Activated T-cell treated with anti-CD3 and anti-CD28 coated beads, Interleukin-2, amount 50 U/mL, for 1 hour (primary cell): ENCODE measurements around the gene MB.

Source experiments
- DNase-seq: peaks from one replicate; pipeline ENCODE4 v3.0.0-alpha.2; 2020

Gene MB

GRCh38 chr22:35593071-35593890 lies 23.8 kb downstream of the MB start:
- DNase-seq = no peak

DNA sequence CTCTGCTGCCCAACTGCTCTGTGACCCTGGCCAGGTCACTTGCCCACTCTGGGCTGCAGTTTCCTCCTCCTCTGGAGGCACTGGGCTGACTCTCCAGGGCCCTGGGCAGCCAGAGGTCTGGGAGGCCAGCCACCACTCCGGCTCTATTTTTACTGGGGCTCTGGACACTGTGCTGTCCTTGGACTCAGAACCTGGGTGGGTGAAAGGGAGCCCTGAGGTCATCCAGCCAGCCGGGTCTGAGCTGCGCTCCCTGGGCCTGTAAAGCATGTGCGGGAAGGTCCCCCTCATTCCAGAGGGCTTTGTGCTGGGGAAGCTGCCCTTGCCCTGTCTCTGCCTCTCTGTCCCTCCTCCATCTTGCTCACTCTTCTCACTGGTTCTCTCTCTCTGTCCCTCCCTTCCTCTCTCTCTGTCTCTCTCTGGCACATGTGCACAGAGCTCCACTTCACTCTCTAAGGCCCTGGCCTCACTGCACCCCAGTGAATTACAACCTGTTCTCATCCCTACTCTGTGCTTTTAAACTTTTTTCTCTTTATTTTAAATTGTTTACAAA lies 24.6 kb downstream of the MB start:
- no peak for DNase-seq

- no peak for DNase-seq
Observed at GRCh38 chr22:35591714-35592417, 25.3 kb downstream of the MB start.

GRCh38 chr22:35590634-35591295 lies 26.4 kb downstream of the MB start:
- DNase-seq = no peak

- no peak for DNase-seq
Observed at GRCh38 chr22:35589756-35590093, 27.4 kb downstream of the MB start.

GRCh38 chr22:35589071-35589755 lies 27.9 kb downstream of the MB start:
- DNase-seq = no peak

- no peak for DNase-seq
Observed at GRCh38 chr22:35587896-35588295, 29.2 kb downstream of the MB start.

DNA sequence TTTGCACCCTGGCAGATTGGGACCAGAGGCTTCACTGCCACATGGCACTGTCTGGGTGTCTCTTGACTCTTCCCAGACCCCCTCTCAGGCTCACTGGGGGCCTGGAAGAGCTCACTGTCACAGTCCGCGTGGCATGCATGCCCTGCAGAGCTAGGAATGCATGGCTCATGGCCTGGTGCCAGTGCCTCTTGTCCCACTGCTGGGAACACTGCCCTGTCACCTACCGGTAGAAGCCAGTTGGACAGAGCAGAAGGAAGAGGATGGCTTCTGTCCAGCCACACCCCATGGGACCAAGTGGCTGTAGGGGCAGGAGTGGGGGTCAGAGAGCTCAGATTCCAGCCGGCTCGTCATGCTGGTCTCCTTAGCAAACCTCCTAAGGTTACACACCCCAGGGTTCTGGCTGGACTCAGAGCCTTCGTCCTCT lies 29.7 kb downstream of the MB start:
- no peak for DNase-seq

DNA sequence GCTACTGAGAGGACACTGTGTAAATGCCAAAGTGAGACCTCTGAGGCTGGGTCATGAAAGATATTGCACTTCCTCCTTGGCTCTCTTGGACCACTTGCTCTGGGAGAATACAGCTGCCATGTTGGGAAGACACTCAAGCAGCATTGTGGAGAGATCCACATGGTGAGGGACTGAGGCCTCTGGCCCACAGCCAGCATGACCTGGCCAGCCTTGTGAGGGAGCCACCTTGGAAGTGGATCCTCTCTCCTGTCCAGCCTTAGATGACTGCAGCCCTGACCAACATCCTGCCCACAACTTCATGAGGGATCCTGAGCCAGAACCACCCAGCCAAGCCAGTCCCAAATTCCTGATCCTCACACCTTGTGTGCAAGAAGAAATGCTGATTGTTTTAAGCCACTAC lies 30.4 kb downstream of the MB start:
- DNase-seq = no peak

- DNase-seq = peak; percentile 64
Observed at GRCh38 chr22:35582861-35583670, 34.1 kb downstream of the MB start.

GRCh38 chr22:35582218-35582860 lies 34.8 kb downstream of the MB start:
- DNase-seq = no peak

GRCh38 chr22:35581023-35581413 lies 36.1 kb downstream of the MB start:
- no peak for DNase-seq

- no peak for DNase-seq
Observed at GRCh38 chr22:35580351-35581022, 36.6 kb downstream of the MB start.

DNA sequence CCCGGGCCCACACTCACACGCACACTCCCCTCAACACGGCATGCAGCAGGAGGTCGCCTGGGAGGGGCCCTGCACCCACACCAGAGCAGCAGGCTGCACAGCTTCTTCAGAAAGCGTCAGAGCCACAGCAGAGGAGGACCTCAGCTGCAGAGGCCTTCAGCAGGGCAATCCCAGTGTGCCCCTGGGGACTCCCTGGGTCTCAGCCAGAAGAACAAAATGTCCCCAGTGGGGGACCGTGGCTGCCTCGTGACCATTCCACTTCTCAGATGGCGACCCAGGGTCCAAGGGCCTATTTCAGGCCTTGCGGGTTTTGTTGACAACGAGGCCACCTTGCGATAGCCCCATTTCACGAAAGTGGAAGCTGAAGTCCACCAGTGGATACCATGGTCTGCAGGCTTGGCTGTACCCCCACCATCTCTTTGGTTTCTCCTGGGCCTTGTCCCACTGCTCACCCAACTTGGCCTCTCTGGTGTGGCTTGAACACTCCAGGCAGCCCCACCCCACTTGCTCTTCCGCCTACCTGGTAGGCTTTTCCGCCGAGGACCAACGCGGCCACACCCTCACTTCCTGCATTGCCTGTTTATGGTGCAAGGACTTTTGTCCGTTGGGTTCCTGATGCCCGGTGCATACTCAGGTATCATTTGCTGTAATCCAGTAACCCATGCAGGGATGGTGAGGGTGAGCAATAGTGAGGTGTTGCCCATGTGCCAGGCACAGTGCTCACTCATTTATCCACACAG lies 38.1 kb downstream of the MB start:
- DNase-seq = no peak

- DNase-seq = no peak
Observed at GRCh38 chr22:35577799-35578659, 39.1 kb downstream of the MB start.

DNA sequence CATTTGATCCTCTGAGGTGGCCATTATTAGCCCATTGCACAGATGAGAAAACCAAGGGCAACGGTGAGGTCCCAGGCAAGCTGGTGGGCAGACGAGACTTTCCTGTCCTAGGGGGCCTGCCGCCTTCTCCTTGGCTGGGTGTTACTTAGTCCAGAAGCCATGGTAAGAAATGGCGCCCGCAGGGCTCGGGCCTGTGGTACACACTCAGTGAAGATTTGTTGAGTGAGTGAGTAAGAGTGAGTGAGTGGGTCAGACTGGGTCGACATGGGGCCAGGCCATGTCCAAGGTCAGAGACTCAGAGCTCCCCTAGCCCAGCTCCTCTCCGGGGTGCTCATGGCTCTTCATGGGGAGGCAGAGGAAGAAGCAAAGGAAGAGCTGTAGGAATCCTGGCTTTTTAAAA lies 40.5 kb downstream of the MB start:
- no peak for DNase-seq

- DNase-seq = no peak
Observed at GRCh38 chr22:35575116-35575748, 41.9 kb downstream of the MB start.

- no peak for DNase-seq
Observed at GRCh38 chr22:35572556-35572955, 44.6 kb downstream of the MB start.

DNA sequence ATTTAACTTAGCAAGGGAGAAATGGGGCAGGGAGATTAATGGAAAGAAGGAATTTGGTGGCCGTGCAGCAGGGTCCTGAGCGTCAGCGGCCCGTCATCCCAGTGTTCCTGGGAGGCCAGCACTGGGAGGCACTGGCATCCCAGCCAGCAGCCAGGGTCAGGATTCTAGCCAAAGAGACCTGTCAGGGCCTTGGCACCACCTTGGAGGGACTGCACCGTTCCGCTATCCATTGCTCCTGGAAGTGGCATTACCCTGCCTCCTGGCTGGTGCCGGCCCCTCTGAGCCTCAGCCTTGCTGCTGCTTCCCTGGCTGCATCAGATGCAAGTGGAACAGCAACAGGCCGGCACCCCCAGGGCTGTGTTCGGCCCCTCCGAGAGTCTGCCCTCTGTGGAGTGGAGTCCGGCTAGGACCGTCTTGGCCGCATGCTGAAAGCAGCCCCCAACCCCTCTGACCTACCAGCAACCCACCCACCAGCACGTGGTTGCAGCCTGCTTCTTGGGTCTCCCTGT lies 46.4 kb downstream of the MB start:
- DNase-seq = no peak
